Fibroblast of pulmonary artery (primary cell): ENCODE measurements around the gene MLLT10.

ENCODE experiments used
- DNase-seq: peaks from one replicate; pipeline ENCODE4 v3.0.0-alpha.2; 2010; ENCODE audit warnings: low read depth
- H3K4me3 ChIP-seq: replicated peaks from 2 replicates; pipeline ENCODE4 v1.5.1; 2011; ENCODE audit warnings: low read depth, mild to moderate bottlenecking, control low read depth, low read length, moderate library complexity
- TF ChIP-seq, protein P1 (sequence below): IDR thresholded peaks from 2 replicates; pipeline ENCODE4 v1.5.1; 2011; ENCODE audit warnings: mild to moderate bottlenecking, control low read depth, low read length, inconsistent platforms; ENCODE audit errors: missing control alignments

The MLLT10 gene

DNA sequence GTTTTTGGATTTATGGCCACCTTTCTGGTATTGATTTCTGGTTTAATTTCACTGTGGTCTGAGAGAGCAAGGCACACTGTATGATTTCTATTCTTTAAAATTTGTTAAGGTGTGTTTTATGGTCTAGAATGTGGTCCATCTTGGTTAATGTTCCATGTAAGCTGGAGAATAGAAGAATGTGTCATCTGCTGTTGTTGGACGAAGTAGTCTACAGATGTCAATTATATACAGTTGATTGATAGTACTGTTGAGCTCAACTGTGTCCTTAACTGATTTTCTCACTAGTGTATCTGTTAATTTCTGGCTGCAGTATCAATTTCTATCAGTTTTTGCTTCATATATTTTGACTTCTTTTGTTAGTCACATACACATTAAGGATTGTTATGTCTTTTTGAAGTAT, 127.1 kb downstream of the MLLT10 start:
- DNase-seq: no peak
- H3K4me3 ChIP-seq: no peak overlapping the region
- TF ChIP-seq, protein P1, sequence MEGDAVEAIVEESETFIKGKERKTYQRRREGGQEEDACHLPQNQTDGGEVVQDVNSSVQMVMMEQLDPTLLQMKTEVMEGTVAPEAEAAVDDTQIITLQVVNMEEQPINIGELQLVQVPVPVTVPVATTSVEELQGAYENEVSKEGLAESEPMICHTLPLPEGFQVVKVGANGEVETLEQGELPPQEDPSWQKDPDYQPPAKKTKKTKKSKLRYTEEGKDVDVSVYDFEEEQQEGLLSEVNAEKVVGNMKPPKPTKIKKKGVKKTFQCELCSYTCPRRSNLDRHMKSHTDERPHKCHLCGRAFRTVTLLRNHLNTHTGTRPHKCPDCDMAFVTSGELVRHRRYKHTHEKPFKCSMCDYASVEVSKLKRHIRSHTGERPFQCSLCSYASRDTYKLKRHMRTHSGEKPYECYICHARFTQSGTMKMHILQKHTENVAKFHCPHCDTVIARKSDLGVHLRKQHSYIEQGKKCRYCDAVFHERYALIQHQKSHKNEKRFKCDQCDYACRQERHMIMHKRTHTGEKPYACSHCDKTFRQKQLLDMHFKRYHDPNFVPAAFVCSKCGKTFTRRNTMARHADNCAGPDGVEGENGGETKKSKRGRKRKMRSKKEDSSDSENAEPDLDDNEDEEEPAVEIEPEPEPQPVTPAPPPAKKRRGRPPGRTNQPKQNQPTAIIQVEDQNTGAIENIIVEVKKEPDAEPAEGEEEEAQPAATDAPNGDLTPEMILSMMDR: no peak

DNA sequence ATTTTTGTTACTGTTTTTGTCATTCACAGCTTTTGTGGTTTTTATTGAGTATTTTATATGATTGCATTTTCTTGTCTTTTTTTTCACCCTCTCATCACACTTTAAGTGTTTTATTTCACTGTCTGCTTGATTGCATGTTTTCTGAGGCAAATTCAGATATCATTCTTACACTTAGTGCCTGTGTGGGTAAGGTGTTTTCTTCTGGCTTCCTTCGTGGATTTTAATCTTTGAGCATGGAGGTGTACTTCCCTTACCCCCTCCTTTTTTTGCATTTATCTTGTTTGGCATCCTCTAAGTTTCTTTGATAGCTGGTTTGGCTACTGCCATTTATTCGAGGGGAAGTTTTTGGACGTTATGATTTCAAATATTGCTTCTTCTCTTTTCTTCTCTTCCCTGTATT, 127.9 kb downstream of the MLLT10 start:
- DNase-seq: no peak
- TF ChIP-seq, protein P1: no peak
- no peak overlapping the region for H3K4me3 ChIP-seq

DNA sequence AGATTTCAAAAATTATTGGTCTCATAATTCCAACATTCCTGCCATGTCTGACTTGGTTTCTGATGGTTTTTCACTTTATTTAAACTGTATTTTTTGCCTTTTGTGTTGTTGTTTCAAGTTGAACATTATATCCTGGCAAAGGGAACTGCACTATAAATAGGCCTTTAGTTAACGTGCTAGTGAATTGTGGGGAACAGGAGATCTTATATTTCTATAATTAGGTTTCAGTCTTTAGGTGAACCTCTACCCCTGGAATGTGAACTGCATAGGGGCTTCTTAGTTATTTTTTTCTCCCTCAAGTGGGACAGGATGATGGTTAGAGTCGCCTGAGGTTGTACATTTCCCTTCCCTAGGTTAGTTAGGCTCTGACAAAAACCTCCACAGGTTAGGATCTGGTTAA, 128.6 kb downstream of the MLLT10 start:
- no peak overlapping the region for H3K4me3 ChIP-seq
- TF ChIP-seq, protein P1: no peak
- no peak for DNase-seq

DNA sequence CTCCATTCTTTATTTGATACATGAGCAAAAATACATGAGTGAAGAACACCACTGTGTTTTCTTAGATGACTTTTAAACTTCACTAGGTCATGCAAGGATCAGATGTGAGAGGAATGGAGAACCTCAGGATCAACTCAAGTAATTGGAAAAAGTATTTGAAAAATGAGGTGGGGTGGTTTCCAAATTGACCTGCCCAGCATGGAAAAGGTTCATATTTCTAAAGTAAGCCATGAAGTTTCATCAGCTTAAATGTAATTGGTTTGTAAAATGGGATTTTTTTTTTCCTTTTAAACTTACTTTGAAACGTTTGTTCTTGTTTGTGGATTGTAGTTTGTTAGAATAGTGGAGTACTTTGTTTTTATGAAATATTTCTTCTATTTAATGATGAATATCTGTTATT, 134.8 kb downstream of the MLLT10 start:
- TF ChIP-seq, protein P1: no peak
- DNase-seq: no peak
- H3K4me3 ChIP-seq: no peak overlapping the region

DNA sequence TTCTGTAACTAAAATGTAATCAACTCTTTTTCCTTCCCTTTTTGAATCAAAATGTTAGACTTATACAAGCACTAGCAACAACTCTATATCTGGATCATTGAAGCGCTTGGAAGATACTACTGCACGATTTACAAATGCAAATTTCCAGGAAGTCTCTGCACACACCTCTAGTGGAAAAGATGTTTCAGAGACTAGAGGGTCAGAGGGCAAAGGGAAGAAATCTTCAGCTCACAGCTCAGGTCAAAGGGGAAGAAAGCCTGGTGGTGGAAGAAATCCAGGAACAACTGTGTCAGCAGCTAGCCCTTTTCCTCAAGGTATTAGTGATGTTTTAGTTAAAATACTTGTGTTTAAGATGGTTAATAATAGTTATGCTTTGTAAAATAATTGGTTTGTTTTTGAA, 136.4 kb downstream of the MLLT10 start:
- DNase-seq: no peak
- H3K4me3 ChIP-seq: no peak overlapping the region
- TF ChIP-seq, protein P1: no peak

DNA sequence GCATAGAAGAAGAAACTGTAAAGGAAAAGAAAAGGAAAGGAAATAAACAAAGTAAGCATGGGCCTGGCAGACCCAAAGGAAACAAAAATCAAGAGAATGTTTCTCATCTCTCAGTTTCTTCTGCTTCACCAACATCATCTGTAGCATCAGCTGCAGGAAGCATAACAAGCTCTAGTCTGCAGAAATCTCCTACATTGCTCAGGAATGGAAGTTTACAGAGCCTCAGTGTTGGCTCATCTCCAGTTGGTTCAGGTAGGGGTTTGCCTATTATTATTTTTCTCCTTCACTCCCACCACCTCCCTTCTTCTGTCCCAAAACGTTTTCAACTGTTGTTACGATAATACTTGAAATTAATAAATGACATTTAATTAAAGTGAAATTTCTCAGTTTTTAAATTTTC, 139.6 kb downstream of the MLLT10 start:
- DNase-seq: no peak
- no peak overlapping the region for H3K4me3 ChIP-seq
- TF ChIP-seq, protein P1: no peak

DNA sequence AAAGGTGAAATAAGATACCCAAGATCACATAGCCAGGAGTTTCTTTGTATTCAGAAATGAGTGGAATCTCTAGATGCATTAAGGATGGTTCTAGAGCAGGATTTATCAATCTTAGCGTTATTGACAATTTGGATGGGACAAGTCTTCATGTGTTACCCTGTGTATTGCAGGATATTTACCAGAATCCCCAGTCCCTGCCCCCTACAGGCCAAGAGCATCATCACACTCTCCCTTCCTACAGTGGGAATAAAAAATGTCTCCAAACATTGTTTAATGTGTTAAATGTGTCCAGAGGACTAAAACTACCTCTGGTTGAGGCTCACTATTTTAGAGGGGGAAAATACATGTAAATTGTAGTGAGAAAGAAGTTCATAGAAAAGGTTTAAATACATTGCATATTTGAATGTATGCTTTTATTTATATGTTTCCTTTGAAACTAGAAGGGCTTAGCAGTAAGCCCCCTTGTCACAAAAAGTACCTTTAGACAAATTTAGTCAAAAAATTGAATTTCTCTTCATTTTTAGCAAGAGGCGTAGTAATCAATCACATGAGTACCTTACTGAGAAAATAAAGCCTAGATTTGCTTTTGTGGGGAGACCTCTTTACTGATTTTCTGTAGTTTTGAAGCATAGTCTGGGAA, 141.2 kb downstream of the MLLT10 start:
- no peak overlapping the region for H3K4me3 ChIP-seq
- TF ChIP-seq, protein P1: peak; percentile 91
- DNase-seq: peak; percentile 55
